CD4-positive, alpha-beta T cell treated with Interleukin-4 for 1 hour (primary cell): Measurements from ENCODE around the gene IQGAP1.
"Not testable (repeated sequence)": the region's sequence is repeated elsewhere in the genome, so short reads cannot be mapped to it uniquely, and the experiment has no call there.

Source experiments
- DNase-seq, 2 donors: peaks; one replicate each; pipeline ENCODE4 v3.0.0-alpha.2; 2020 to 2022

Gene IQGAP1

DNA sequence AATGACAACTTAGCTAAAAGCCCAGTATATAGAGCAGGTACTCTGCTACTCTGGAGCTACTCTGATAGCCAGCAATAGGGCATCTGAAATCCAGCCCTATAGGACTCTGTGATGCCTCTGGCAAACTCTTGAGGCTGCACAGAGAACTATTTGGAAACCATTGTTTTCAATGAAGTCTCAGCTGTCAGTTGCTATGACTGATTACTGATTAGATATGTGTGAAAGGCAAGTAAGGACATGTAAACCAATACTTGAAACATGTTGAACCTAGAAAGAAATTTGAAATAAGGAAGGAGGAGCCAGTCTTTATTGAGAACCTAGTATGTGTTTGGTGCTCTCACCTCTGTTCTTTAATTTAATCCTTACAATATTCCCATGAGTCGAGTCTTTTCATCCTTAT lies 101.5 kb downstream of the IQGAP1 start:
- no peak for DNase-seq

DNA sequence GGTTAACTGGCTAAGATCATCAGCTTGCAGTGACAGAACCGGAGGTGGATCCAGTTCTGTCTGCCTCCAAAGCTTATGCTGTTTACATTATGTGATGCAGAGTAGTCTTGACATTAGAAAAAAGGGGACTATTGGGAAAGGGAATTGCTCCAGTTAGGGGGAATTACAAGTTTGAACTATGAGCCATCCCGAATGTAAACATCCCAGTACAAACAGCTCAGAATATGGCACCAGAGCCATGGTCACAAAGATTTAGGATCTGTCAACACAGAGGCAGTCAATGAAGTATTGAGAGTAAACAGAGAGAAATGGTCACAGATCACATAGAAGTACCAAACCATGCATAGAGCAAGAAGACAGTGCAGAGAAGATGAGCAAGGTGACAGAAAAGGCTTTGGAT lies 101.9 kb downstream of the IQGAP1 start:
- no peak for DNase-seq

DNA sequence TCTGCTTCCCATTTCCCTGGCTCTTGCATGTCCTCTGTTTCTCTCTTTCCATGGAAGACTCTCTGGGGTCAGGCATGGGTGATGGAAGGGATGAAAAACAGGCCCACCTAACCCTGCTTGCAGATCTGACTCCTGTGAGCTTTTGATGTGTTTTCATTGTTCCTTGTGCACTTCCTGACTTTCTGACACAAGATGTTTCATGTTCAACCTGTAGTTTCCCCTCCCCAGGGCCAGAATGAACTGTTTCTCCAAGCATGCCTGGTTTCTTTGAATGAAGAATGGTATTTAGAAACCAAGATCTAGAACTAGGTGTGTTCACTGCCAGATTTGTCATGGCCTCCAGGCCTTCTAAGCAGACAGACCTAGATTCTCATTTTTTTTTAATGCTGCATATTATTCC lies 105.6 kb downstream of the IQGAP1 start:
- no peak for DNase-seq

DNA sequence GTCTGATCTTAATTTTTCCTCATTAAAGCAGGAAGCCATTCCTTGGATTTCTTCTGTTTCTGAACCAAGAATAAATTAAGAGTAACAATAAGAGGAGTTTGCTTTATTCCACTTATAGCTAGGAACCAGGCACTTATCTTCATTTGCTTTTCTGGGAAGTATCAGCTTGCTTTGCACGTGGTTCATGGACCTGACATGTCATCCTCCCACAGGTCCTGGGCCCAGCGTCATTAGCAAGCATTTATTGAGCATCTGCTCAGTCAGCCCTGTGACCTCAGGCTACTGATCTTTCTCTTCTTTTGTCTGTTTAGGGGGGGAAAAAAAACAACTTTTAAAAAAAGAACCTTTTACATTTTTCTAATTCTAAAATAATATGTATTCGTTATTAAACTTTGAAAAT lies 107.0 kb downstream of the IQGAP1 start:
- DNase-seq, result no peak

DNA sequence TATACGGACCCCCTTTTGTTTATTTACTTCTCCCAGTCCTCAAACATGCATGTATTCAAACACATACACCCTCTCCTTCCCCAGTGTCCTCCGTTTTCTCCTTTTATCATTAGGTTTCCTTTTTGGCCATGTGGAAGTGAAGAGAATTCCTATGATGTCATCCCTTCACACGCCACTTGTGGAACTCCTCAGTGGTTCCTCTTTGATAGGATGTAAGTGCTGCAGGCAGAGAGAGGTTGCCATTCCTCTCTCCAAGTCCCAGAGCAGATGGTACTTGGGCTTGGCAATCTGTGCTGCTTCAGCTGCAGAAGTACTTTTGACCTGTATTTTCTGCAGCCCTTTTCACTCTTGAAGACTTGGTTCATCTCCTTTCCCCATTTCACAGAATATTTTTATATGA lies 108.7 kb downstream of the IQGAP1 start:
- DNase-seq, result no peak

DNA sequence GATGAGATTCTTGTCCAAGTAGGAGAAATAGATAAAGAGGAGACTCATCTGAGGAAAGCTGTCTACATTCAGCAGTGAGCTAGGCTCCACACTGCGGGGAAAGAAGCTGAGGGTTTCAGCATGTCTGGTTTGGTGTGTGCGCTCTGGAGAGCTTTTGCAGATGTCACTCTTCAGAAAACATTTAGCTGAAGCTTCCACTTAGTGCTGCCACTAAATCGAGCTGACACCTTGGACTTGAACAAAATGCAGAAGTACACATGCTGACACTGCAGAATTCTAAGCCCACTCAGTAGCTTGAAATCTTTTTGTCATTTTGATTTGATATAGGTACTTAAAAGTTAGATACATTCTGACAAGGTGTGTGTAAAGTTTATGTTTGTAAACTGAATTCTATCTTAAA lies 109.3 kb downstream of the IQGAP1 start:
- no peak for DNase-seq

DNA sequence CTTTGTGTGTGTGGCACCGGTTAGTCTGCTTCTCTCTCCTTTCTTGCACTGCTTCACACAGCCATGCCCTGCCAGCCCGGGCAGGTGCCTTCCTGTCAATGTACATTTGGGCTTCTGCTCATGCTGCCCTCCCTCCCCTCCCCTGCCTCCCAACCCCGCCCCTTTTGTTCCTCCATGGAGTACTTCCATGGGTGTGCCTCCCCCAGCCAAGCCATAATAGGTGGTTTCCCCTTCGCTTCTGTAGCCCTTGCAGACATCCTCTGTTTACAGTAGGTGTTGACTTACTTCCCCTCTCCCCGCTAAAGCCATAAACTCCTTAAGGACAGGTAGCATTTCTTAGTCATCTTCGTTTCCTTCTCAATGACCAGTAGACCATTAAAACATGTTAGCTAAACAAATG lies 109.9 kb downstream of the IQGAP1 start:
- DNase-seq, result no peak

DNA sequence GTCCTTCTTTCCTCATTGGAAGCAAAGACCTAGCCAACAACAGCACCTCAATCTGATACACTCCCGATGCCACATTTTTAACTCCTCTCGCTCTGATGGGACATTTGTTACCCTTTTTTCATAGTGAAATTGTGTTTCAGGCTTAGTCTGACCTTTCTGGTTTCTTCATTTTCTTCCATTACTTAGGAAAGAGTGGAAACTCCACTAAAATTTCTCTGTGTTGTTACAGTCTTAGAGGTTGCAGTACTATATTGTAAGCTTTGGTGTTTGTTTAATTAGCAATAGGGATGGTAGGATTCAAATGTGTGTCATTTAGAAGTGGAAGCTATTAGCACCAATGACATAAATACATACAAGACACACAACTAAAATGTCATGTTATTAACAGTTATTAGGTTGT lies 112.1 kb downstream of the IQGAP1 start:
- no peak for DNase-seq

DNA sequence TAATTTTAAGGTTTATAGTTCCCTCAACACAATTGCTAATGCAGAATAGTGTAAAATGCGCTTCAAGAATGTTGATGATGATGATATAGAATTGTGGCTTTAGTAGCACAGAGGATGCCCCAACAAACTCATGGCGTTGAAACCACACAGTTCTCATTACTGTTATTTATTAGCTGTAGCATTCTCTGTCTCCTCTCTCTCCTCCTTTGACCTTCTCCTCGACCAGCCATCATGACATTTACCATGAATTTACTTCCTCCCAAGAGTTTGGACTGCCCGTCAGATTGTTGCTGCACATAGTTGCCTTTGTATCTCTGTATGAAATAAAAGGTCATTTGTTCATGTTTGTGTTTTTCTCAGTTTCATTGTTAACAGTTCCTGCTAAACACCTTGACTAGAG lies 113.9 kb downstream of the IQGAP1 start:
- no peak for DNase-seq

DNA sequence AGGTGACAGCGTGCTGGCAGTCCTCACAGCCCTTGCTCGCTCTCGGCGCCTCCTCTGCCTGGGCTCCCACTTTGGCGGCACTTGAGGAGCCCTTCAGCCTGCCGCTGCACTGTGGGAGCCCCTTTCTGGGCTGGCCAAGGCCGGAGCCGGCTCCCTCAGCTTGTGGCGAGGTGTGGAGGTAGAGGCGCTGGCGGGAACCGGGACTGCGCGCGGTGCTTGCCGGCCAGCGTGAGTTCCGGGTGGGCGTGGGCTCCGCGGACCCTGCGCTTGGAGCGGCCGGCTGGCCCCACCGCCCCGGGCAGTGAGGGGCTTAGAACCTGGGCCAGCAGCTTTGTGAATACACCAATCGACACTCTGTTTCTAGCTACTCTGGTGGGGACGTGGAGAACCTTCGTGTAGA lies 122.7 kb downstream of the IQGAP1 start:
- not testable (repeated sequence) for DNase-seq

DNA sequence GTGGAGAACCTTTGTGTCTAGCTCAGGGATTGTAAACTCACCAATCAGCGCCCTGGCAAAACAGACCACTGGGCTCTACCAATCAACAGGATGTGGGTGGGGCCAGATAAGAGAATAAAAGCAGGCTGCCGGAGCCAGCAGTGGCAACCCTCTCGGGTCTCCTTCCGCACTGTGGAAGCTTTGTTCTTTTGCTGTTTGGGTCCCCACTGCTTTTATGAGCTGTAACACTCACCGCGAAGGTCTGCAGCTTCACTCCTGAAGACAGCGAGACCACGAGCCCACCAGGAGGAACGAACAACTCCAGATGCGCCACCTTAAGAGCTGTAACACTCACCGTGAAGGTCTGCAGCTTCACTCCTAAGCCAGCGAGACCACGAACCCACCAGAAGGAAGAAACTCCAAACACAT lies 123.2 kb downstream of the IQGAP1 start:
- peak; percentile 19 to 22 for DNase-seq

DNA sequence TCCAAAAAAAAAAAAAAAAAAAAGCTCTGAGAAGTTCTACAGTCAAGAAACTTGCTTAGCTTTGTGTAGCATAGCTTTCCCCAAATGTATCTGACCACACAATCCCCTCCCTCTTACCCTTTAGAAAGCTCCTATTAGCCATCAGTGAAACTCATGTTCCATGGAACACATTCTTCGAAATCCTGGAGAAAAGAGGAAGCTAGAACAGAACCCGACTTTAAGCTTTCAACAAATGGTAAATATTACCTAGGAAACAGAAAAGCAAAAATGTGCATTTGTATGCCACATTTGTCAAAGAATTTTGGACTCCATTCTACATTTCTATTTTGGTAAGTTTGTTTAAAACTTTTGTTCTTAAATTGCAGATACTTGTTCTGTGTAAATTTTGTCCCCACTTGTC lies 124.2 kb downstream of the IQGAP1 start:
- DNase-seq, result no peak

DNA sequence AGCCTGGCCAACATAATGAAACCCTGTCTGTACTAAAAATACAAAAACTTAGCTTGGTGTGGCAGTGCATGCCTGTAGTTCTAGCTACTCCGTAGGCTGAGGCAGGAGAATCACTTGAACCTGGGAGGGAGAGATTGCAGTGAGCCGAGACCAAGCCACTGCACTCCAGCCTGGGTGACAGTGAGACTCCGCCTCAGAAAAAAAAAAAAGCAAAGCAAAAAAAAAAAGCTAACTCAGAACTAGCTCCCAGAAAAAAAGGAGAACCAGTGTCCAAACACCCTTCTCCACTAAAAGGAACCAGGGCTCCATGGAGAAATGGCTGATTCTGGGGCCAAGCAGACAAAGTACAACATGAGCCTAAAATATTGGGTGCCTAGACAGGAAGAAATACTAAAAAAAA lies 124.9 kb downstream of the IQGAP1 start:
- DNase-seq, result no peak

DNA sequence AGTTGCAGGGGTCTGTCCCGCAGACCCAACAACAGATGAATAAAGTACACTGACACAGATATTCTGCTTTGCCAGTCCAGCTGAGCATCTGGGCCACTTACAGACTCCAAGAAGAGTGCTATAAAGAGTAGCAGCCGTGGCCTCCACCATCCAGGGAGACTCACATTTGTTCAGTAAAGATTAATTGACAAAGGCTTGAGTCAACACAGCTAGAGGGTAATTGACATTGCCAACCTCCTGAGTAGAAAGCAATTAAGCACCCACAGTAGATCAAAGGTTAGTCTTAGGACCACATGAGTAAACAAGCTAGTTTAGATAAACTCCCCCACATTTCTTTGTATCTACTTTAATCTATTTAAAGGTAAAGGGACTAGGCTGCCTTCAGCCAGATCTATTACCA lies 125.4 kb downstream of the IQGAP1 start:
- no peak for DNase-seq

DNA sequence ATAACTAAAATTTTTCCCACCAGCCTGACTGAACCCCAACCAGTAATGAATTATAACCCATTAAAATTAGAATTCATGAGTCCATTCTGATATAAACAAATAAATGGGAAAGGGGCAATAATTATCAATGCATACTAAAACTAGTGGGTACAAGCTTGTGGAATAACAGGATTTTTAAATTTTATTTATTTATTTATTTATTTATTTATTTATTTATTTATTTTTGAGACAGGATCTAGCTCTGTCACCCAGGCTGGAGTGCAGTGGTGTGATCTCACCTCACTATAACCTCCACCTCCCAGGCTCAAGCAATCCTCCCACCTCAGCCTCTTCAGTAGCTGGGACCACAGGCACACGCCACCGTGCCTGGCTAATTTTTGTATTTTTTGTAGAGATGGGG lies 125.9 kb downstream of the IQGAP1 start:
- DNase-seq, result not testable (repeated sequence)

DNA sequence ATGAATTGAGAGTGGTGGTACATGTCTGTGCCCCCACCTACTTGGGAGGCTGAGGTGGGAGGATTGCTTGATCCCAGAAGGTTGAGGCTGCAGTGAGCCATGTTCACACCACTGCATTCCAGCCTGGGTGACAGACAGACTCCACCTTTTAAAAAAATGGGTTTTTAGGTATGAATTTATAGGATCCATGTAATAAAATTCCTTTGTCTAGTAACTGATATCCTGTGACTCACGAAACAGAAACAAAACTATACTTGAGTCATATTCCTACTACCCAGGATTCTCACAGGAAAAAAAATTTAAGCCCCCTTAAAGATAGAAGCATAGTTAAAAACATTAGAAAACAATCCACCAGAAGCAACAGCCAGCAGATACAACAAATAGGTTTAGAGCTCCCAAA lies 131.6 kb downstream of the IQGAP1 start:
- DNase-seq, result no peak

DNA sequence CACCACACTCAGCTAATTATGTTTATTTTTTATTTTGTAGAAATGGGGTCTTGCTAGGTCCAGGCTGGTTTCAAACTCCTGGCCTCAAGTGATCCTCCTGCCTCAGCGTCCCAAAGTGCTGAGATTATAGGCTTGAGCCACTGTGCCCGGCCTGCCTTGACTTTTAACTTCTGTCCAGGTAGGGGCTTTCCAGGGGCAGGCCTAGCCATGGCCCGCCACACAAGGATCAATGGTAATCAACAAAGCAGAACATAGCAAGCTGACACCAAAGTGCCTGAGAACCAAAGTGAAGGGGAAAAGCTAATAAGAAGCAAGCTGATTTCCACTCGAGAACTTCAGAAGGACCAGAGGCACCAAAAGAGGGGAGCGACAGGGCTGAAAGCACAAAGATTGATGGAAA lies 132.3 kb downstream of the IQGAP1 start:
- no peak for DNase-seq

DNA sequence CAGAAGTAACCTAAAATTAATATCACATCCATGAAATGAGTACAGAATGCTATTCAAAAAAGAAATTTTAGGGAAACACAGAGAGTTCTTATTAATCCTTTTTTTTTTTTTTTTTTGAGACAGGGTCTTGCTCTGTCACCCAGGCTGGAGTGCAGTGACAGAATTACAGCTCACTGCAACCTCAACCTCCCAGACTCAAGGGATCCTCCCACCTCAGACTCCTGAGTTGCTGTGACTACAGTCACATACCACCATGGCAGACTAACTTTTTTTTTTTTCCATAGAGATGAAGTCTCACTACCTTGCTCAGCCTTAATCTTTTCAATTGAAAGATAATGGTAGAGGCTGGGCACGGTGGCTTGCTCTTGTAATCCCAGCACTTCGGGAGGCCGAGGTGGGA lies 135.3 kb downstream of the IQGAP1 start:
- no peak for DNase-seq

DNA sequence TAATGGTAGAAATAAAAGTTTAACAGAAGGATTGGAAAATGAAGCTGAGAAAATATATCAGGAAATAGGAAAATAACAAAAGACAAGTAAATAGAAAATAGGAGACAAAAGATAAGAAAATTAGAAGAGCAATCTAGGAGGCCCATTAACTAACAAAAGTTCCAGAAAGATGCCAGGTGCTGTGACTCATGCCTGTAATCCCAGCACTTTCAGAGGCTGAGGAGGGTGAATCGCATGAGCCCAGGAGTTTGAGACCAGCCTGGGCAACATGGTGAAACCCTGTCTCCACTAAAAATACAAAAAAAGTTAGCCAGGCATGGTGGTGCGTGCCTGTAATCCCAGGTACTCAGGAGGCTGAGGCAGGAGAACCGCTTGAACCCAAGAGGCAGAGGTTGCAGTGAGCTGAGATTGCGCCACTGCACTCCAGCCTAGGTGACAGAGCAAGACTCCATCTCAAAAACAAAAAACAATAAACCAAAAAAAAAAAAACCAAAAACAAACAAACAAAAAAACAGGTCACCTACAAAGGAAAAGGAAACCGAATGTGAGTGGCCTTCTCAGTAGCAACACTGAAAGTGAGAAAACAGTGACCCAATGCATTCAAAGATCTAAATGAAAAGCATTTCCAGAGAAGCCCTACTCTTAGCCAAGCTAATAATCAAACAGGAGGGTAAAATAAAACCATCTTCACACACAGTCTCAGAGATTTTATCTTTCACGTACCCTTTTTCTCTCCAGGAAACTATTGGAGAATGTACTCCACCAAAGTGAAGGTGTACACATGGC lies 136.2 kb downstream of the IQGAP1 start:
- DNase-seq, result not testable (repeated sequence)

DNA sequence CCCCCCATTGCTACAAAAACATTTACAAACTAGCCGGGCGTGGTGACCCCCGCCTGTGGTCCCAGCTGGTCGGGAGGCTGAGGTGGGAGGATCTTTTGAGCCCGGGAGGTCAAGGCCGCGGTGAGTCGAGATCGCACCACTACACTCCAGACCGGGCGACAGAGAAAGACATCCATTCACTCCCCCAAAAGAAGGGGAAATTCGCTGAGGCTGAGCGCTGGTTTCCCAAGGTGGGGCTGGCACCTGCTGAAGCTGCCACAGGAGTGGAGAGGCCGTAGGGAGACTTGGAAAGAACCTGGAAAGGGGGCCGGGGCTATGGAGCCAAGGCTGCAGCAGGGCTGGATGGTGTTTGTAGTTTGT lies 140.9 kb downstream of the IQGAP1 start:
- DNase-seq, result no peak

DNA sequence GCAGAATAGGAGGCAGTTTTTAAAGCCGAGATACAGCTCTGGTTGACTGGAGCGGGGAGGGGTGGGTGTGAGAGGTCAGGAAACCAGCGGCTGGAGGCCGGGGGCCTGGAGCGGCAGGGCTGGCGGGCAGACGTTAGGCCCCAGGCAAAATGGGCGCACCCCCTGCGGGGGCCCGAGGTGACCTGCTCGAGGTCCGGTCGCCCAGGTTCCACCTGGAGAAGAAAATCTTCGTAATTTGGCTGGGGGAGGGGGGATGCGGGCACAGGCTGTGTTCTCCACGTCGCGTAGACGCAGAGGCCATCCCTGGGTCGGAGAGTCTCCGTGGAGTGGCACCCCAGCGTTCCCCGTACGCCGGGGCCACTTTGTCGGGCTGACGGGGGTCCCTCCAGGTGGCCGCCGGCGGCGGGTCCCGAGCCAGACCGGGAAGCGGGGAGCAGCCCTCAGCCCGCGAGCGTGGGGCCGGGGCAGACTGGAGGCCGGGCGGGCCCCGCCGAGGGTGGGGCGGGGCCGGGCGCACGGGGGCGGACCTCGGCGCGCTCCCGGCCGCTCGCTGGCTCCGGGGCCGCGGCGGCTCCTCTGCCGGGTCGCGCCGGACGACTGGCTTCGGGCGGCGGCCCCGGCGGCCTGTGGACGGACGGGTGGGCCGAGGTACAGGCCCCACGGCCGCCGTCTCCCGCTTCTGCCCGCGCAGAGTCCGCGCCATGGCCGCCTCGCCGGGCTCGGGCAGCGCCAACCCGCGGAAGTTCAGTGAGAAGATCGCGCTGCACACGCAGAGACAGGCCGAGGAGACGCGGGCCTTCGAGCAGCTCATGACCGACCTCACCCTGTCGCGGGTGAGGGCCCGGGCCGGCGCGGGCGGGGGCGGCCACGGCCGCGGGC lies 141.6 kb downstream of the IQGAP1 start, which contains the start of gene CRTC3:
TSS of gene CRTC3 (plus strand) at position 553 of the 879 bp plus-strand sequence. CDS start at position 702, 149 bp downstream.
- peak; percentile 47 to 60 for DNase-seq

DNA sequence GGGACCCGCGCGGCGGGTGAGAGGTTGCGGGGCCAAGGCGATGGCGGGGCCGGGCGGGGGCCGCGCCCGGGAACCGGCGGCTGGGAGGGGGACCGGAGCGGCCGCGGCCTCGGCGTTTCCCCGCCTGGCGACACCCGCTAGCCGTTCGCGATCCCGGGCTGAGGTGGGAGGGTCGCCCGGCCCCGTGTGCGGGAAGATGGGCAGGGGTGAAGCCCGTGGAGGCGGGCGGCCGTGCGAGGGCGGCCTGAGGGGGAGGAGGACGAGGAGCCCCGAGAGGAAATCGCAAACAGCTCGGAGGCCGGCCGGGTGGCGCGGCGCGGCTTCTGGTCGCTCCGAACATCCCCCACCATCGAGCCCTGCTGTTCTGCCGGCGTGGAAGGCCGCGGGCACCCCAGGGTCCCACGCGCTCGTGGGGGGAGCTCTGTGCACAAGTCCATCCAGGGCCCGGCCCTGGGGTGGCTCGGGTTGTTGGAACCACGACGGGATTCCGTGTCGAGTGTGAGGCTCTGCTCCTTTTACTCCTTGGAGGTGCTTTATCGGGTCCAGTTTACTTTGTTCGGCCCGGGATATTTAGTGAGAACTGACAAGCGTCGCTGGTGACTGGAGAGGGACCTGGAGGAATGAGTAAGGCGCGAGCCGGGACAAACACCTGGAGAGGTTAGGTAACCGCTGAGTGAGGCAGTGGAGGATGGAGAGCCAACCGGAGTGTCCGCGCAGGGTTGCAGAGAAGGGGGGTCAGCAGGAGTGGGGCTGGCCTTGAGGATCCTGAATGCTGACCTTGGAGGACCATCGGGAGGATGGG lies 142.4 kb downstream of the IQGAP1 start:
- DNase-seq, result peak; percentile 52 to 53

DNA sequence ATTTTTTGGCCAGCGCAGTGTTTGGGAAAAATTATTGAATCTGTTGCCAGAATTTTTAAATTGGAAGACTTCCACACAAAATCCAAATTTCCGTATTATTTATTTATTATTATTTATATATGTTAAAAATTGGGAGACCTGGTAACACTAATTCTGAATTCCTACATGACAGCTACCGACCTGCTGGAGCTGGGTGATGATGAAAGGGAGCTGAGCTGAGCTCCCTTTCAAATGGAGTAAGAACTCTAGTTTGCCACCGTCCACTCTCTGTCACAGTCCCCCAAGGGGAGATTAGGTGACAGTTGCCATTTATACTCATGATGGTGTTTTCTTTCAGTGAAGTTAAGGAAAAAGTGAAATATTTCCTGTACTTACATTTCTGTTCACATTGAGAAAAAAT lies 143.1 kb downstream of the IQGAP1 start:
- no peak for DNase-seq
